RKO (cell line): ENCODE measurements around the gene CTRB1.
"Not testable (repeated sequence)": the region's sequence is repeated elsewhere in the genome, so short reads cannot be mapped to it uniquely, and the experiment has no call there.

Experiments
- DNase-seq: peaks from one replicate; pipeline ENCODE4 v3.0.0-alpha.2; 2016; ENCODE audit warnings: low spot score

Gene CTRB1

DNA sequence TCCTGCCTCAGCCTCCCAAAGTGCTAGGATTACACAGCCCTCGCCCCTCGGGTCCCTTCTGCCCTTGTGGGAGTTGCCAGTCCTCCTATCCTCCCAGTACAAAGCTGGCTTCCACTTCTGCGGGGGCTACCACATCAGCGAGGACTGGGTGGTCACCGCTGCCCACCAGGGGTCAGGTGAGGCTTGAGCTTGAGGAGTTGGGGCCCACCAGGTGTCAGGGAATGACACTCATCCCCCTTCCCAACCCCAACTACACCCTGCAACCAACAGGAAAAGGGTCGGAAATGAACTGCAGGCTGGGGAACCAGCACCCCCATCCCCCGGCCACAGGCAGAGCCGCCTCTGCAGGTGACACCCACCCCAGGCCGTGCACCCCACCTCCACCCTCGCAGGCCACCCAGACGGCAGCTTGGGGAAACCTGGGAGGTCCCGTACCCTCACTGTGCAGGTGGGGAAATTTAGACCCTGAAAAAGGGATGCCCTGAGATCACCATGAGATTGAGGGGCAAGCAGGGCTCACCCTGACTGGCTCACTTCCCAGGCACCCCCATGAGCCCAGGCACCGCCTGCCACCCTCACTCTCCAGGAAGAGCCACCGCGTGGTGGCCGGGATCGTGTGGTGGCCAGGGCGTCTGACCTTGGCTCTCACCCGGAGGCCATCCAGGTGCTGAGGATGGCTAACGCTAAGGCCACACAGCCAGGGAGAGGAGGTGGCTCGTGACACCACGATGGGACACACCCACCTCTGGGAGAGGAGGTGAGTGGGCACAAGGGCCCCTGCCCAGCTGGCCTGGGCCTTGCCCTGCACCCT lies 8.0 kb downstream of the CTRB1 start:
- no peak for DNase-seq

DNA sequence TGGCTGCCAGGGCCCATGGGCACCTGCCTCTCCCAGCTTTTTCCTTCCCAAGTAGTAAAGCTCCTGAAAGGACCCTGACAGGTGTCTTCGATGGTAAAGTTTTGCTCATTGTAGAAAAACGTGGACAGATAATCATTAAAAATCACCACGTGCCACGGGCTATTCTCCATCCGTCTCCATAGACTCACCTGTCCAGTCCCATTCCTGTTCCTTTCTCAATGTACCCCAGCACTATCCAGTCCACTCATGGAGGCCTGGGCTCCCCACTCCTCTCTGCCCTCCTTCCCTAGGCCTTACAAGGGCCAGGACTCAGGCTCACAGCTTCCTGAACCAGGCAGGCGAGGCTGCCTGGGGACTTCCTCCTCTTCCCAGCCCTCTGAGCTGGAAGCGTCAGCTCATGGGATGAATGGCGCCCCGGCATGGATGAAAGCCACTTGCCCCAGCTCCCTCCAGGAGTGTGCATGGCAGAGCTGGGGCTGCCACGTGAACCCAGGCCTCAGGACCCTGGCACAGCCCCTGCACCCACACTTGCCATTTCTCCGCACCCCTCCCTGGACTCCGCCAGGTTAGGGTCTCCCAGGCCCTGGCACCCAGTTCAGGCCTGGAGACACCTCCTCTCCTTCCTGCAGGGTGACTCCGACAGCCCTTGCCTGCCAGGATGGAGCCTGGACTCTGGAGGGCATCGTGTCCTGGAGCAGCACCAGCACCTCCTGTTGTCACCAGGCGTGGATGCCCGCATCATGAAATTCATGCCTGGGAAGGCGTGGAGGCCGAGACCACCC lies 8.8 kb downstream of the CTRB1 start:
- no peak for DNase-seq

DNA sequence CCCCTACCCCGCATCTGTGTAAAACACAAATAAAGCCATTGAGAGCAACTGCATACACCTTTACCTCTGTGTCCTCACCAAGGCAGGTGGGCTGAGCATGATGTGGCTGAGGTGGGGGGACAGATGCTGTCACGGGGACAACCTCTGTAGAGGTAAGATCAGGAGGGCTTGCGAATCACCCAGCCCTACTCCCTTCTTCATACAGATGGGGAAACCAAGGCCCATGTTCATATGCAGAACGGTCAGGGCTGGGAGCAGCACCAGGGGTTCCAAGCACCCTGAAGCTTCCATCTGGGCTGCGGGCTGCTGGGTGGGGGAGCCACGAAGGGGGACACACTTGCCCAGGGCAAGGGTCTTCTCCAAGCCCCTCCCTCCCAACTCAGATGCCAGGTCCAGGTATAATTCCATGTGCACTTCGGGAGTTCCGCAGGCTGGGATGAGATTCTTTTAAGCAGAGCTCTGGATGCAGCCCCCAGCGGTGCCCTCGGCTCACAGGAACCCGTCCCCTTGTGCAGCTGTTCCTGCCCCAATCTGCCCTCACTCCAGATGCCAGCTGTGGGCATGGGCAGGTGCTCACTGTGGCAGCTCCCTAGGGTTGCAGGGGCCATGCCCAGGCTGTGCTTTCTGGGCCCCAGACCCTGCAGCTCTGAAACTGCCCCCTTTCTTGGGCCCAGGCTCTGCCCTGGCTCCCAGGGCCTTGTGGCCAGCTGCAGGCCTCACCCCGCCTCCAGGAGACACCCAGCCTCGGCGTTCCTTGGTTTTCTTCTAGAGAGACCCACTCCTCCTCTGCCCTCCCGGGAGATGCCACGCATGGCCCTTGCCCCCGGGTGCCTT lies 9.6 kb downstream of the CTRB1 start:
- DNase-seq, result no peak

DNA sequence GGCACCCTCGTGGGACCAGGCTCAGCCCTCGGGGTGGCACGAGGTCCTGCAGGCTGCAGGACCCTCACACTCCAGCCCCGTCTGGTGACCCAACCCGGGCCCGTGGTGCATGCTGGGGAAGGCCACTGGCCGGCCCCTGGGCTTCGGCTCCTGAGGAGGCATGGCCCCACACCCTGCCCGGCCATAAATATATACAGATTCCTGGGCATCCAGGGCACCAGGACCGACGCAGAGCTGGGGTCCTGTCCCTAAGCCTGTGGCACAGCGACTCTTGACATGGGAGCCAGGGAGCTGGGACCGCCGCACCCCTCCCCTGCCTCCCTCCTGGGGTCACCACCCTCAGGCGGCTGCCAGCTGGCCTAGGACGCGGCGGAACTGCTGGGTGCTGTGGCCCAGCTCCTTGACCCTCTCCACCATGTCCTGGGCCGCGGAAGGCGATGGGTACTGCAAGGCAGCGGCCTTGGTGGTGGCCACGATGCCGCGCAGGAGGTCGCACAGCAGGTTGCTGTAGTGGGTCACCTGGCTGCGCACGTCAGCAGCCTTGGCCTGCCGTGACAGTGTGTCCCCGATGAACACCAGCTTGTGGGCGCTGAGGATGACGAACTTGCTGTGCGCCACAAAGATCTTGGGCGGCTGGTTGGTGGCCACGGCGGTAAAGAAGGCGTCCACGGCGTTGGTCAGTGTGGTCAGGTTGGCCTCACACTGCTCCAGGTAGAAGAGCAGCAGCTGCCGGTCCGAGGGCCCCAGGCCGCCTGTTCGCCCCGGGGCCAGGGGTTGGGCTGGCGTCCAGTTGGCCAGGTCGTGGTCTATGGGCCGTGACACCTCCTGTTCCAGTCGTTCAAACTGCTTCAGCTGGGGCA lies 10.6 kb downstream of the CTRB1 start:
- no peak for DNase-seq

DNA sequence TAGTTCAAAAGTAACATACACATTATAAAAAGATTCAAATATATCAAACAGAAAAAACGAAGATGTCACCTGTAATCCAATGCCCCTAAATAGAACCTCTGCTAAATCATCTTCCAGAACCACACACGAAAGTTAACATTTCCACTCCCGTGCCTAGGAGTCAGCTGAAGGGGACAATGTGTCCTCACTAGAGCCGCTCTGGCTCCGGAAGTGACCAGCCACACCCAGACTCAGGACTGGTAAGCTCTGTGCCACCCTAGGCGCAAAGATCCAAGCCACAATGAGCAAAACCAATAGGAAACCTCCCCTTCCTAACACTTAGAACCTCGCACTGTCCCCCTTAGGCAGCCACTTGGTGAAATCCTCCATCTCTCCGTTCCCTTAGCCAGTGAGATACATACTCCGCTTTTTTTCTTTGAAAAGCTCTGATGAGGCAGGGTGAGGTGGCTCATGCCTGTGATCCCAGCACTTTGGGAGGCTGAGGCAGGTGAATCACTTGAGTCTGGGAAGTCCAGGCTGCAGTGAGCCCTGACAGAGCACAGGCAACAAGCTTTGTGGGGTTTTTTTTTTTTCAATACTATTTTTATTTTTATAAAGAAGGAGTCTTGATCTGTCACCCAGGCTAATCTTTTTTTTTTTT lies 11.8 kb downstream of the CTRB1 start:
- no peak for DNase-seq

DNA sequence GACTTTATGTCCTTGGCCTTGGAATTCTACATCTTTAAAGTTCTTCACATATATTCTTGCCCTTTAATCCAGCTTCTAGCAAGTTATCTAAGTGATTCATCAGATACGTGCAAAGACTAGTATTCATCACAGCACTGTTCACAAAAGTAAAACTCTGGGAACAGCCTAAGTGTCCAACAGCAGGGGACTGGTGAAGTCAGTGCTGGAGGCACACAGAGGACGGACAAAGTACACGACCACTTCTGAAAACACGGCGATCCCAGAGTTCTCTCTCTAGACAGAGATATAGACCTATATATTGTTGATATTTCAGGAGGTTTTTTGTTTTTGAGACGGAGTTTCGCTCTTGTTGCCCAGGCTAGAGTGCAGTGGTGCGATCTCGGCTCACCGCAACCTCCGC lies 12.8 kb downstream of the CTRB1 start:
- DNase-seq, result no peak

DNA sequence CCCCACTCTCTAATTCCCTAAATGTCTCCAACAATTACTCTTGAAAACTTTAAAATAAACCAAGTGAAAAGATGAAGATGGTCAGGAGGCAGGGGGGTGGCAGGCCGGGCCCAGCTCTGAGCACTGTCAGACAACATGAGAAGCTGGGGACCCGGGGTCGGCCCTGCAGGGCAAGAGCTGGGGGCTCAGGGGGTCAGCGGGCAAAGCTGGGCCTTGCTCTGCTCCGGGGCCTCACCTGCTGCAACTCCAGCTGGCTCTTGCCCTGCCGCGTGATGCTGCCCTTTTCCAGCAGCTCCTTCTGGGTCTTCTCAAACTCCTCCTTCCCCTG lies 14.8 kb downstream of the CTRB1 start:
- DNase-seq, result no peak

DNA sequence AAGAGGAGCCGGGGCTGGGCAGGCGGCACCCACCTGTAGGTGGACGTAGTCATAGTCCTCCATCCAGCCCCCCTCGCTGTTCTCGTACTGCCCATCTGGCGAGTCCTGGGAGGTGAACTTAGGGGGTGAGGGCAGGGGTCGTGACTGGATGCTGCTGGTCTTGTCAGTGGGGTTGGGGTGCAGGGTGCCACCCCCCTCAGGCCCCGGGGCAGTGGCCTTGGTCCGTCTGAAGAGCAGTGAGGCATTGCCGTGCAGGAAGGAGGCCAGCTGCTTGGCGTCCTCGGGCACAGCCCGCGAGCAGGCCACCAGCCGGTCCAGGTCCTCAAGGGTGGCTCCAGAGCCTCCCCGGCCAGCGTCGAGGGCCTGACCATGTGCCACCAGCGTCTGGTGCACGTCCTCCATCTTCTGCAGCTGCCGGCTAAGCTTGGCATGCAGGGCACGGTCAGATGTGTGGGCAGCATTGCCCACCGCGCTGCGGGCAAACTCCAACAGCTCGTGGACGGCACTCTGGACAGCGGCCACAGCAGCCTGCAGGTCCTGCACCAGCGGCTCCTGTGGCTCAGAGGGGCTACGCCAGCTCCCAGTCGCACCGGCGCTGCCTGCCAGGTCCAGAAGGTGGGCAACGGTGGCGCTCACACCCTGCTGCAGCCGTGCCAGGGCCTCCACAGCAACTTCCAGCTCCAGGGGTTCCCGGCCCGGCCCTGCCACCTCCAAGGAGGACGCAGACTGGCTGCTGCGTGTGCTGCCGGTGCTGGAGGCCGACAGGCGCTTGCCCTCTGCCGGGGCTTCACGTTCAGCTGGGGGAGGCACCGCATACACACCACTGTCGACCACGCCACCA lies 16.3 kb downstream of the CTRB1 start:
- no peak for DNase-seq

DNA sequence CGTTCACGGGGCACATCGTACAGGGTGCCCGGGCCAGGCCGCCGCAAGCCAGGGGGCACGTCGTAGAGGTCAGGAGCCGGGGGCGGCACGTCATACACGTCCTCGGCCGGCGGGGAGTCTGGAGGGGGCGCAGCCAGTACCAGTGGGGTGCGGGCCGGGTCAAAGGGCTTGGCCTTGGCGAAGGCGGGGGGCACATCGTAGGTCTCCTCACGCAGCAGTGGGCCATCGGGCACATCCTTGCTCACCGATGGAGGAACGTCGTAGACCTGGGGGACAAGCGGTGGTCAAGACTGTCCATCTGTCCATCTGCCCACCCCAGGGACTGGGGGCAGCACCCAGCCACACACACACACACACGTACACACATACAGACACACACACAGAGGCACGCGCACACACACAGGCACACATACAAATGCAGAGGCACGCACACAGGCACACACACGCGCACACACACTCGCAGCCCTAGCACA lies 17.0 kb downstream of the CTRB1 start:
- DNase-seq, result no peak

DNA sequence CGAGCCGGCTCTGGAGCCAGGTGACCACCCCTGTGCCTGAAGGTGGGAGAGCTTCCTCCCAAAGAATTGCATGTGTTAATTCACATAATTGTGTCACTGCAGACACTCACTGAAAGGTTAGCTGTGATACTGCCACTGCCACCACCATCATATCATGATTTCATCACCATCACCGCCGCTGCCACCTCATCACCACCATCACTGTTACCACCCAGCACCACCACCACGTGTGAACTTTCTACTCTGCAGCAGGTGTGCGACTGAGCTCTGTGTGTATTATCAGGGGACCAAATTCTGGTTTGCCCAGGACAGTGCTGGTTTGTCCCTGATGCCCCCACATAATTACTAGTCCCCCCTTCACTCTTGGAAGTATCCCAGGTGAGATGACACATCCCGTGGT lies 17.4 kb downstream of the CTRB1 start:
- DNase-seq, result no peak

DNA sequence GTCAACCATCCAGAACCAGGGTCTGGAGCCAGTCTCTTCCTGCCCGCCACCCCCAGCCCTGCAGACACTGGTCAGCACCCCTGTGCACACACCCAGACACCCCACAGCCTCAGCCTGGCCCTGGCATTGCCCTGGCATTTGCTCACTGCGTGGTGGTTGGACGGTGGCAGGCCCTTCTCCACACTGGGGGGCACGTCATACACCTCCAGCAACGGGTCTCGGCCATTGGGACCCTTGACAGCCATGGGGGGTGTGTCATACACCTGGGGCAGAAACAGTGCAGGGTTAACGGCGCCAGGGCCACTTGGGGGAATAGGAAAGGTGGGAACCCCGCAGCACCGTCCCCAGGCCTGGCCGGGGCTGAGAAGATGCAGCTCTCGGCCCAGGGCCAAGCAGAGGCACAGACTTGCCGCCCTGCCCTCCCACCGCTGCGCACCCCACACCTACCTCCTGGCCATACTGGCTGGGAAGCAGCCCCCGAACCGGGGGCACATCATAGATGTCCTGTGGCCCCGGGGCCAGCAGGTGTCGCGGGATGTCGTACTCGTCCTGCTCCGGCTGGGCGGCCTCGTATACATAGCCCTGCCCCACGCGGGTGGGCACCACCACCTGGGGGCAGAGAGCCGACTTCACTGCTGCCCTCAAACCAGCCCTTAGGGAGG lies 18.1 kb downstream of the CTRB1 start:
- no peak for DNase-seq

DNA sequence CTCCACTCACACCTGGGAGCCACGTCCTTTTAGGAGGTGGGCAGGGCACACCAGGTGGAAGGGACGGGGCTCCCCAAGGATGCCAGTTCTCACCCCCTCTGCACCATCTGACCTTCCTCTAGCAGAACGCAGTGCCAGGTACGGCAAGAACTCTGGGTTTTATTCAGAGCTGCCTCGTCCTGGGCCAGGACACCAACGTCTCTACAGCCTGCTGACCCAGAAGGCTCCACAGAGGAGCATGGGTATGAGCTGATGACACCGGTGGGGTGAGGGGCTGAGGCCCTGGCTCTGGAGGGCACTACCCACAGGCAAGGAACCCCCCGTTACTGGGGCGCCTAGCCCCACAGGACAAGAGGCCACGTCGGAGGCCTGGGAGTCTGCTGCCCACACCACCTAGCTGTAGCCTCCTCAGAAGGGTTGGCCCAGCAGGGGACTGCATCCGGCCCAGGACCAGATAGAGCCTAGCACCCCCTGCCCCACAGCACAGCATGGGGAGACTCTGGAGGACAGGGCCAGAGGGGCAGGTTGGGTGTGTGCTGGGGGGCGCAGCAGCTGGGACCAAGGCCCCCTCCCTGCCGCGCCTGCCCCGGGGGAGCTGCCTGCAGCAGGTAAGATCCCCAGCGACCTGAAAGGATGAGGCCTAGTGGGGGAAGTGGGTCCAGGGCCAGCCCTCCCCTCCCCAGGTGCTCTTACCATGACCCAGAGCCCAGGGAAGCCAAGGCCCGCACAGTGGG lies 18.8 kb downstream of the CTRB1 start:
- DNase-seq, result no peak

DNA sequence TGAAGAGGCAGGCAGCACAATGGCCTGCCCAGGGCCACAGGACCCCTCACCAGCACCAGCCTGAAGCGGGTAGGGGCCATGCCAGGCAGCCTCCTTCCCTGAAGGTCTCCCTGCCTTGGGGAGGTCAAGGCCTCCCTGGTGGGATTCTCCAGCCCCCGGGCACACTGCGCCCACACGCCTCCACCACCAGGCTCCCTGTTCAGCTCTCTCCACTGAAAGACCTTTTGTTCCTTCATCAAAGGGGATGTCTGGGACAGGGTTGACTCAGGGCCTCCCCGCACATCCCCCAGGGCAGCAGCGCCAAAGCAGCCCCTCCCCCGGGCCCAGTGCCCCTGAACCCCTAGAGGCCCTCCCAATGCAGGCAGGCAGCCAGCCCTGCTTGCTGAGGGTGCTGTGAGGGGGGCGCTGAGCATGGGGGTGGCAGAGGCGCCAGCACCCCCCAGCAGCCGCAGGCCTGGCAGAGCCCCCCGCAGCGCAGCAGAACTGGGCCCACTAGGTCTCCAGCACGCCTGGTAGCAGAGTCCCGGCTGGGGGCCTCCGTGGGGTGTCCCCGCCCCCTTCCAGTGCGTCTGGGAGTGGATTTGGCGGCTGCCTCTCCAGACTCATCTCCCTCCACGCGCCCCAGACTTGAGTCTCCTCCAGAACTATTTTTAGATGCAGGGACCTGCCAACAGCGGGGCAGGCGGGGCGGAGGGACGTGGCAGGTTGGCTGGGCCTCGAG lies 19.5 kb downstream of the CTRB1 start:
- no peak for DNase-seq

DNA sequence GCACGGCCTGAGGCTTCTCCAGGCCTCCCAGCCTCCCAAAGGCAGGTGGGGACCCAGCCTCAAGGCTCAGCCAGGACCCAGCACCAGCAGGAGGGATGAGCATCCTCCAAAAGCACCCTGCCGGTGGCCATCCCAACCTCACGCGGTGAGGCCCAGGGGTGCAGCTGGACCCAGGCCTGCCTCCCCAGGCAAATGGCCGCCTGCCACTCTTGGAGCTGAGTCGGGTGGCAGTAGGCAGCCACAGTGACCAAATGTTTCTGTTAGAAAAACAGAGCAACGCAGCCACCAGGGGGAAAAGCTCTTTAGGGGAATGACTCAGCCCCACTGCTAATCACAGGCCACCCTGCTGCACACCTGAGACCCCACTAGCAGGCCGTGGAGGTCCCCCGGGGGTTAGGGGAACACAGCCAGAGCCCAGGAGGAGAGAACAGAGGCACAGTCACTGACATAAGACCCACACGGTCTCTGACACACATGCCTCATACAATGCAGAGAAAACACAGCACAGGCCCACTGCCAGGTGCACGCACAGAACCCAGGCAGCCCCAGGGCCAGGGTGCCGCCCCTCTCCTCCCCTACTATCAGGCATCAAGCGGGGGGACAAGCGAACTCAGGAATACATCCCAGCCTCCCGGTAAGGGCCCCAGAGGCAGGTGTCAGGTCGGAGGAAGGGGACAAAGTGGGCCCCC lies 20.2 kb downstream of the CTRB1 start:
- no peak for DNase-seq

DNA sequence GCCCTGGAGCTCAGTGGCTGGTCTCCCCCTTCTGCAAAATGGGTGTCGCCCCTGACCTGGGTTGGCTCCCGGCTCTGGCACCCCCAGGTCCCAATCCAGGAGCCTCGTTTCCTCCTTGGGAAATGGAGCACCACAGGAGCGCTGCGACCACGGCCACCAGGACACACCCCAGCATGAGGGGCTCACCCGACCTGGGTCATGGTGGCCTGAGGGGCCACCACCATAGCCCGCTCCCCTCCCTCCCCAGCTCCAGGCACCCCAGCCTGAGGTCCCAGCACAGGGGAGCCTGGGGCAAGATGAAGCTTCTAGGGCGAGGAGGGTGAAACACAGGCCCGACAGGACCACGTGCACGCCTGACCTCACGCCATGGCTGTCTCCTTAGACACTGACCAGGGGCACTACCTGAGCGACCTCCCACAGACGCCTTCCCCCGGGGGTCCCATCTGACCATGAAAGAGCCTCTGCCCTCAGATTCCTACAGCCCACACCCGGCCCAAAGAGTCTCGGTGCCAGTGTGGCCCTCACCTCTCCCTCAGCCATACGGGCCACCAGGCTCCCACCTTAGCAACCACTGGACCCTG lies 20.8 kb downstream of the CTRB1 start:
- DNase-seq, result no peak

DNA sequence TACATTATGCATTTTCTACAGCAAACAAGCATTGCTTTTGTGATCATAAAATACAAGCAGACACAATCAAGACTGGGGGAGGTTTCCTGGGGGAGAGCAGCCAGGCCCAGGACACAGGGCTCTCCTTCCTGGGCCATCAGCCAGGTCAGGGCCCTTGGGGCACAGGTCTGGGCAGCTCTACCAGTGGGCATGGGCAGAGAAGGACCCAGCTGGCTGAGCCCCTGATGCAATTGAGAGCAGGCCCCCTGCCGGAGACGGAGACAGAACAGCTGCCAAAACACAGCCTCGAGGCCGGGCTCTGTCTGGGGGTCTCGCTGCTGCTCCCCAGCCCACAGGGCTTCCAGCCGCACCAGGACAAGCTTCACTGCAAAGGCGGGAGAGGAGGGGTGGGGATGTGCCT lies 21.8 kb downstream of the CTRB1 start:
- DNase-seq, result not testable (repeated sequence)

DNA sequence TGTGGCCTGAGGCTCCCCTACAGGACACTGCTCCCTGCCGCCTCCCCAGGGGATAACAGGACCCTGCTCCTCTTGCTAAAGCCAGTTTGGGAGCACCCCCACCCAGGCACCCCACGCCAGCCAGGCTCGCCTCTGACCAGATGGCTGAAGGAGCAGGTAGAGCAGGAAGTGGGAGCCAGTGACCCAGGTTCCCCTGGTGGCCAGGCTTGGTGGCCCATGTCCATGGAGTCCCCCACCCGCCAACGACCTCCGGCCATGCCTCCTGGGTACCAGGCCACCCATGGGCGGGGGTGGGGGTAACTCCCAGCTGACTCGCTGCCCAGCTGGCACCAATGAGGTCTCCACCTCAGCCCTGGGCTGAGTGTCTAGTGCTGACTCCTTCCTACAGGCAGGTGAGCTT lies 22.6 kb downstream of the CTRB1 start:
- no peak for DNase-seq
